GM21390 (cell line): ENCODE results near the gene HCN3.
"Not testable (repeated sequence)": the region's sequence is repeated elsewhere in the genome, so short reads cannot be mapped to it uniquely, and the experiment has no call there.

Experiments used
- ATAC-seq: cut with Tn5 transposase; IDR thresholded peaks from one replicate; pipeline ENCODE4 v1.9.1; 2021; ENCODE audit not compliant: unreplicated experiment

Gene HCN3

DNA sequence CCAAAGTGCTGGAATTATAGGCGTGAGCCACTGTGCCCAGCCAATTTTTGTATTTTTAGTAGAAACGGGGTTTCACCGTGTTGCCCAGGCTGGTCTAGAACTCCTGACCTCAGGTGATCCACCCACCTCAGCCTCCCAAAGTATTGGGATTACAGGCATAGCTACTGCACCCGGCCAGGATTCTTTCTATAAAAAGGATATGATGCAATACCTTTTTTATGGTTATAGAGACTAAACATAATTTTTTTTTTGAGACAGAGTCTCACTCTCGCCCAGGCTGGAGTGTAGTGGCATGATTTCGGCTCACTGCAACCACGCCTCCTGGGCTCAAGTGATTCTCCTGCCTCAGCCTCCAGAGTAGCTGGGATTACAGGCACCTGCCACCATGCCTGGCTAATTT, 51.6 kb downstream of the HCN3 start:
- ATAC-seq: not testable (repeated sequence)

DNA sequence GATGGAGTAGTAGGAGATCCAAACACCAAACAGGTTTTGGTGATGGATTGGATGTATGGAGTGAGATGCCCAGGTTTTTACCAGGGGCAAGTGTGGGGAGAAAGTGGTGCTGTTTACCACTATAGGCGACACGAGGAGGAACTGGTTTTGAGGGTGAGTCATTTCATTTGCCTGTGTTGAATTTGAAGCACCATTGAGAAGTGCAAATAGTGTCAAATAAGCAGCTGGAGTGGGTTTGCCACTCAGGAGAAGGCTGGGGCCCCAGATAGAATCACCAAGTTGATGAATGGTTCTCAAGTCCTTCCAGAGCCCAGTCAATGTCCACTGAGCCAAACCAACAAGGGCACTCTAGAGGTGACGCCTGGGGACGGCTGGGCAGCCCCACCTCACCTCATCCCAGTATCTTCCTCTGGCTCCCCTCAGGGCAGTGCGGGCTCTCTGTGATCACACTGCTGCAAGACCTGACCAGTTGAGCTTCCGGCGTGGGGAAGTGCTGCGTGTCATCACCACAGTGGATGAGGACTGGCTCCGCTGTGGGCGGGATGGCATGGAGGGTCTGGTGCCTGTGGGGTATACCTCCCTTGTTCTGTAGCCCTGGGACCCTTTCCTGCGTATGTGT, 52.8 kb downstream of the HCN3 start:
- ATAC-seq: no peak

DNA sequence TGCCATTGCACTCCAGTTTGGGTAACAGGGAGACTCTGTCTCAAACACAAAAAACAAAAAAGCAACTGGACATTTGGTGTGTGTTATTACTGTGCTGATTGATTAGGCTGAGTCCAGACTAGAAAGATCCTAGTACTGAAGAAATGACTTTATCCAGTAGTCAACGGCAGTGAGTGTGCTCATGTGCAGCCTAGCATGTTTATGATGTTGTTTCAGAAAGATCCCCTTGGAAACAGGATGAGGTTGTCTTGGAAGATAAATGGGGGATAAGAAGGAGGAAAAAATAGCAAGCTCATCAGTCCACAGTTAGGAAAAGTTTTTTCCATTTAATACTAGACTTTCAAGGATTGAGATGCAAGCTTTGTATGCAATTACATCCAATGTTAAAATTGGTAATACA, 57.7 kb downstream of the HCN3 start:
- ATAC-seq: no peak
